NCI-H1417 treated with DMSO at 0.1 percent for 48 hours (cell line): Measurements from ENCODE around the gene TYK2.
"Not testable (repeated sequence)": the region's sequence is repeated elsewhere in the genome, so short reads cannot be mapped to it uniquely, and the experiment has no call there.

Experiments
- DNase-seq: peaks from one replicate; lab custom pipeline; 2025; lab: John Stamatoyannopoulos, UW

TYK2 gene

DNA sequence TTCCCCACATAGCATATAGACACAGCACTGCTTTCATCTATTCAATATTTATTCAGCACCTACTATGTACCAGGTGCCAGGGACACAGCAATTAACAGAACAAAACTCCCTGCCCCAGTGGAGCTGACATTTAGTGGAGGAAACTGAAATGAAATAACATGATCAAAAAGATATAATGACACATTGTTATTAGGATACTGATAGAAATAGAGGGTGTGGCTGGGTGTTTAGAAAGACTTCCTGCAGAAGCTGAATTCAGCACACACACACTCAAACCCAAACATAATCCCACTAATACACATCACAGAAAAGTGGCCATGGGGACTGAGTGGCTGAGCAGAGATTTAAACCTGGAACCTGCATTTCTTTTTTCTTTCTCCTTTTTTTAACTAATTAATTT is 26.7 kb upstream of the TYK2 start:
- DNase-seq, result no peak

GRCh38 chr19:10406191-10406590 is 25.8 kb upstream of the TYK2 start:
- no peak for DNase-seq

DNA sequence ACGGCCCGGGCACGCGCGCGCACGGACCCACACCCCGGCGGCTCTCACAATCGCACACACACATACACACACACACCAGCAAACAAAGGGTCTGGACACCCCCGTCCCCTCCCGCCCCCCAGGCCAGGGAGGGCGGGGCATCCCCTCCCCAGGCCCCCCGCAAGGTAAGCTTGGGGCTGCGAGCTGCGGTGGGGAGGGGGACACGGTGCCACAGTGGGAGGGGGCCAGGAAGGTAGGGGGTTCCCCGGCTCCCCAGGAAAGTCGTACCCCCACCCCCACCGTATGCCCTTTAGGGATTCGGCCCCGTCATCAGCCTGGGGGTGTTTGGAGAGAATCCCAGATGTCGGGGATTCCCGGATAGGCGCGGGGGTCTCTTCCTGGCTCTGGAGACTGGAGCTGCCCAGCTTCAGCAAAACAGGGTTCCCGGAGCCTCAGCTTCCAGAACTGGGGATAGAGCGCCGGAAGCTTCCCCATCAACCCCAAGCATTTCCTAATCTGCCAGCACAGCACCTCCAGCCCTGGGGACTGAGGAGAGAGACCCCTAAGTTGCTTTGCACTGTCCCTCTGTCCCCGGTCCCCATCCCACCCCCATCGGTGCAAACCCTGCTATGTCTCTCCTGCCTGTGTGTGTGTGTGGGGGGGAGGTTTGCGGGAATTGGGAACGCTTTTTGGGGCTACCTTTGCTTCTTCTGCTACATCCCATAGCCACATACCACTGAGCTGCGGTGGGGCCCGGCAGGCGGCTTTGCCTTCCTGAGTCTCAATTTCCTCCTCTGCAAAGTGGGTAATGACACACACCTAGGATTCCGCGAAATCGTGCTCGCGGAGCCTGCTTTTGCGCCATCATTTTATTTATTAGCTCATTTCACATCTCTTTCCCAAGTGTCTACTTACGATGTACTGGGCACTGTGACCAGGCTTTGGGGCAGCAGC is 24.8 kb upstream of the TYK2 start:
- DNase-seq, result no peak

GRCh38 chr19:10403137-10404021 is 23.0 kb upstream of the TYK2 start, which contains the start of gene CDC37:
TSS of gene CDC37 (minus strand) at chr19:10403542. CDS start at chr19:10403479, 63 bp downstream.
- DNase-seq, result peak; percentile 86

GRCh38 chr19:10402441-10403038 is 22.2 kb upstream of the TYK2 start:
- no peak for DNase-seq

- no peak for DNase-seq
Observed at GRCh38 chr19:10399878-10400277, 19.5 kb upstream of the TYK2 start.

DNA sequence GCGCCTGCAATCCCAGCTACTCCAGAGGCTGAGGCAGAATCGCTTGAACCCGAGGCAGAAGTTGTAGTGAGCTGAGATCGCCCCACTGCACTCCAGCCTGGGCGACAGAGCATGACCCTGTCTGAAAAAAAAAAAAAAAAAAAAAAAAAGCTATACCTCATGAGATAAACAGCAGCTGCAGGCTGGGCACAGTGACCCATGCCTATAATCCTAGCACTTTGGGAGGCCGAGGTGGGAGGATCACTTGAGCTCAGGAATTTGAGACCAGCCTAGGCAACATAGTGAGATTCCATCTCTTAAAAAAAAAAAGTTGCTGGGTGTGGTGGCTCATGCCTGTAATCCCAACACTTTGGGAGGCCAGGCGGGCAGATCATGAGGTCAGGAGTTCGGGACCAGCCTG is 19.0 kb upstream of the TYK2 start:
- not testable (repeated sequence) for DNase-seq

- no peak for DNase-seq
Observed at GRCh38 chr19:10398819-10399218, 18.4 kb upstream of the TYK2 start.

DNA sequence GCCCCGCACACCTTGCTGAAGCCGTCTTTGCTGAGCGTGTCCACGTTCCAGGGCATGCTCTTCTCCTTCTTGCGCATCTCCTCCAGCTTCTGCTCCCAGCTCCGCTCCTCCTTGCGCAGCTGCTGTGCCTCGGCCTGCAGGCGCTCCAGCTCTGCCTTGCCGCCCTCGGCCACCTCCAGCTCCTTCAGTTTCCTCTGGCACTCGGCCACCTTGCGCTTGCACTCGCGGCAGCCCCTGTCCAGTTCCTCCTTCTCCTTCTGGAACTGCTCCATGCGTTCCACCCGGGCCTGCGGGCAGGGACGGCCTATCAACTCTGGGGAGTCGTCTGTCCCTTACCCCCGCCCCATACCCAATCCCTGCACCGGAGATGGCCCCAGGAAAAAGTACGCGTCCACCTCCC is 15.5 kb upstream of the TYK2 start:
- no peak for DNase-seq

GRCh38 chr19:10395436-10395835 is 15.1 kb upstream of the TYK2 start:
- DNase-seq, result no peak

DNA sequence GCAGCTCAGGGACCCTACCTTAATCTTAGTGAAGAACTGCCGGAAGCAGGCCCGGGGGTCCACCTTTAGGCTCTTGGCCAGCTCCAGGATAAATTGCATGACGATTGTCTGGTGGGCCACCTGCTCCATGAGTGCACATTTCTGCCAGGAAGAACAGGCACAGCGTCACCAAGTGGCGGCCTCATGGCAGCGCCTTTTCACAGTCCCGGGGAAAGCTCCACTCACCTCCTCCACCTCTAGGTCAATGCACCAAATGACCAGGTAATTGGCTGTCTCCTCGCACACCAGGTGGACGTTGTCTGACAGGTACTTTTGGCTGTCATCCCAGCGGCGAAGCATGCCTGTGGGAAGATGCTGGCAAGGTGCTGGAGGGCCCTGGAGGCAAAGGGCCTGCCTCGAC is 14.6 kb upstream of the TYK2 start:
- DNase-seq, result no peak

DNA sequence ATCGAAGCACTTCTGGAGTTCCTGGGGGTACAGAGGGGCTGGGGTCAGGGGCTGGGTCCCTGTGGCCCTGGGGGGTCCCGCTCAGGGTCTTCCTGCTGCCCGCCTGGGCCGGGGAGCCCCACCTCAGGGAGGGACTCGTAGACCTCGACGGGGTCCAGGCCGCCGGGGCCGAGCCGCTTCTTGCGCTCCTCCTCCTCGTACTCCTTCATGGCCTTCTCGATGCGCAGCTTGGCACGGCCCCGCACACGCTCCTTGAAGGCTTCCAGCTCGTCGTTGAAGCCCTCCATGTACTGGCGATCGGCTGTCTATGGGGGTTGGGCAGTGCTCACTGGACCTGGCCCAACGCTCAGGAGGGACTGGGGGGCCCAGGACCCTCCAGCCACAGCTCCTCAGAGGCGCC is 12.8 kb upstream of the TYK2 start:
- no peak for DNase-seq

GRCh38 chr19:10392120-10392519 is 11.7 kb upstream of the TYK2 start:
- DNase-seq, result no peak

- DNase-seq, result no peak
Observed at GRCh38 chr19:10390652-10391286, 10.4 kb upstream of the TYK2 start.

GRCh38 chr19:10389863-10390262 is 9.5 kb upstream of the TYK2 start:
- no peak for DNase-seq

- peak; percentile 9 for DNase-seq
Observed at GRCh38 chr19:10388957-10389356, 8.6 kb upstream of the TYK2 start.

GRCh38 chr19:10384580-10384979 is 4.2 kb upstream of the TYK2 start:
- DNase-seq, result no peak

DNA sequence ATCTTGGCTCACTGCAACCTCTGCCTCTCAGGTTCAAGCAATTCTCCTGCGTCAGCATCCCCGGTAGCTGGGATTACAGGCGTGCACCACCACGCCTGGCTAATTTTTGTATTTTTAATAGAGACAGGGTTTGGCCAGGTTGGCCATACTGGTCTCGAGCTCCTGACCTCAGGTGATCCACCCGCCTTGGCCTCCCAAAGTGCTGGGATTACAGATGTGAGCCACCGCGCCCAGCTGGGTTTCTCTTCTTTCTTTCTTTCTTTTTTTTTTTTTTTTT is 2.8 kb upstream of the TYK2 start:
- not testable (repeated sequence) for DNase-seq

- no peak for DNase-seq
Observed at GRCh38 chr19:10379880-10380312, 476 bp downstream of the TYK2 start.

GRCh38 chr19:10378124-10378523 is 2.2 kb downstream of the TYK2 start:
- no peak for DNase-seq

DNA sequence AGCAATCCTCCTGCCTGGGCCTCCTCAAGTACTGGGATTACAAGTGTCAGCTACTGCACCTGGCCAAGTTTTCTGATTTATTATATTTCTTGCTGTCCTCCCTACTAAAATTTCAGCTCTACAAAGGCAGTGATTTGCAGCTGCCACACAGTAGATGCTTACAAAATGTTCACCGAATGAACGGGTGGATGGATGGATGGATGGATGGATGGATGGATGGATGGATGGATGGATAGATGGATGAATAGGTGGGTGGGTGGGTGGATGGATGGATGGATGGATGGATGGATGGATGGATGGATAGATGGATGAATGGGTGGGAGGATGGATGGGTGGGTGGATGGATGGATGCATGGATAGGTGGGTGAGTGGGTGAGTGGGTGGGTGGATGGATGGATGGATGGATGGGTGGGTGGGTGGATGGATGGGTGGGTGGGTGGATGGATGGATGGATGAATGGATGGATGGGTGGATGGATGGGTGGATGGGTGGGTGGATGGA is 3.2 kb downstream of the TYK2 start:
- not testable (repeated sequence) for DNase-seq

DNA sequence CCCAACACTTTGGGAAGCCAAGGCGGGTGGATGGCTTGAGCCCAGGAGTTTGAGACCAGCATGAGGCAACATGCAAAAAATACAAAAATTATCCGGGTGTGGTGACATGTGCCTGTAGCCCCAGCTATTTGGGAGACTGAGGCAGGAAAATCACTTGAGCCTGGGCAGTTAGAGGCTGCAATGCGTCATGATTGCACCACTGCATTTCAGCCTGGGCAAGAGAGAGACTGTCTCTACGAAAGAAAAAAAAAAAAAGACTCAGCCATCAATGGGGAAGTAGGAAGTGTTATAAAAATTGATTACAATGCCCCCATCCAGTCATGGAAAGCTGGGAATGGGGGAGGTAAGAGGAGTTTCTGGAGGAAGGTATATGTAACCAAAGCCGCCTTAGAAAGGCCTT is 5.4 kb downstream of the TYK2 start:
- no peak for DNase-seq
